ENCODE measurements around the gene OR52E4. TPM values are rescaled to one million over a fixed set of nuclear protein-coding genes. Genes with fewer than 3 reads are reported as not detected.

The OR52E4 gene
- polyA plus RNA-seq, 3 donors = 0.05 to 0.06 TPM; not detected in 1

GRCh38 chr11:5923794-5924193 lies 43.4 kb downstream of the OR52E4 start:
- DNase-seq (ENCODE audit: extremely low read depth in 1 of 11, low read depth in 9 of 11, low spot score in 4 of 11) = no peak

- DNase-seq (ENCODE audit: extremely low read depth in 1 of 11, low read depth in 9 of 11, low spot score in 4 of 11) = no peak
Observed at GRCh38 chr11:5928271-5928670, 47.8 kb downstream of the OR52E4 start.

GRCh38 chr11:5928811-5929210 lies 48.4 kb downstream of the OR52E4 start:
- DNase-seq (ENCODE audit: extremely low read depth in 1 of 11, low read depth in 9 of 11, low spot score in 4 of 11) = no peak

GRCh38 chr11:5929571-5930368 lies 49.3 kb downstream of the OR52E4 start:
- DNase-seq (ENCODE audit: extremely low read depth in 1 of 11, low read depth in 9 of 11, low spot score in 4 of 11) = no peak

- no peak for DNase-seq (ENCODE audit: extremely low read depth in 1 of 11, low read depth in 9 of 11, low spot score in 4 of 11)
Observed at GRCh38 chr11:5930614-5931013, 50.2 kb downstream of the OR52E4 start.

GRCh38 chr11:5931061-5931460 lies 50.6 kb downstream of the OR52E4 start:
- DNase-seq (ENCODE audit: extremely low read depth in 1 of 11, low read depth in 9 of 11, low spot score in 4 of 11) = no peak

GRCh38 chr11:5932671-5933070 lies 52.2 kb downstream of the OR52E4 start:
- no peak for DNase-seq (ENCODE audit: extremely low read depth in 1 of 11, low read depth in 9 of 11, low spot score in 4 of 11)

- DNase-seq (ENCODE audit: extremely low read depth in 1 of 11, low read depth in 9 of 11, low spot score in 4 of 11) = no peak
Observed at GRCh38 chr11:5933116-5933515, 52.7 kb downstream of the OR52E4 start.

Other genes with a start within 250 kb of the OR52E4 start
- 10 to 100 TPM; 38.4 to 49.2 (median 39.7) TPM for gene TRIM5, start 195.6 kb upstream of the OR52E4 start, polyA plus RNA-seq (ENCODE audit: insufficient read length in 3 of 3)
- 10 to 100 TPM in 1 of 3 donors, 1 to 10 TPM in 2; 6.1 to 13.9 (median 7.0) TPM for gene TRIM22, start 190.8 kb upstream of the OR52E4 start, polyA plus RNA-seq (ENCODE audit: insufficient read length in 3 of 3)
- gene OR56B1, start 144.2 kb upstream of the OR52E4 start, polyA plus RNA-seq (ENCODE audit: insufficient read length in 3 of 3) = not detected
- not detected for gene OR52N4, start 126.4 kb upstream of the OR52E4 start, polyA plus RNA-seq (ENCODE audit: insufficient read length in 3 of 3)
- gene OR52N5, start 97.3 kb upstream of the OR52E4 start, polyA plus RNA-seq (ENCODE audit: insufficient read length in 3 of 3) = not detected
- gene OR52N1, start 89.4 kb upstream of the OR52E4 start, polyA plus RNA-seq (ENCODE audit: insufficient read length in 3 of 3) = not detected
- gene OR52N2, start 71.7 kb upstream of the OR52E4 start, polyA plus RNA-seq (ENCODE audit: insufficient read length in 3 of 3) = not detected
- not detected for gene OR52E6, start 38.7 kb upstream of the OR52E4 start, polyA plus RNA-seq (ENCODE audit: insufficient read length in 3 of 3)
- gene OR52E8, start 22.9 kb upstream of the OR52E4 start, polyA plus RNA-seq (ENCODE audit: insufficient read length in 3 of 3) = not detected
- gene OR52E5, start 12.6 kb downstream of the OR52E4 start, polyA plus RNA-seq (ENCODE audit: insufficient read length in 3 of 3) = not detected
- gene OR56A3, start 61.6 kb downstream of the OR52E4 start, polyA plus RNA-seq (ENCODE audit: insufficient read length in 3 of 3) = not detected
- not detected for gene OR56A5, start 87.9 kb downstream of the OR52E4 start, polyA plus RNA-seq (ENCODE audit: insufficient read length in 3 of 3)
- not detected for gene OR52L1, start 106.4 kb downstream of the OR52E4 start, polyA plus RNA-seq (ENCODE audit: insufficient read length in 3 of 3)
- gene OR56A4, start 126.3 kb downstream of the OR52E4 start, polyA plus RNA-seq (ENCODE audit: insufficient read length in 3 of 3) = under 1 TPM; 0.04 to 0.09 (median 0.06) TPM
- gene OR56A1, start 150.1 kb downstream of the OR52E4 start, polyA plus RNA-seq (ENCODE audit: insufficient read length in 3 of 3) = under 1 TPM in 1 of 3 donors, not detected in 2; 0.03 TPM
- under 1 TPM; 0.19 to 0.30 (median 0.22) TPM for gene OR56B4, start 227.1 kb downstream of the OR52E4 start, polyA plus RNA-seq (ENCODE audit: insufficient read length in 3 of 3)